ENCODE measurements around the gene CARMIL1. TPM values are rescaled to one million over a fixed set of nuclear protein-coding genes. Genes with fewer than 3 reads are reported as not detected.

Gene CARMIL1
- total RNA-seq, 1 experiment from 2014 or later, result 23.6 TPM

DNA sequence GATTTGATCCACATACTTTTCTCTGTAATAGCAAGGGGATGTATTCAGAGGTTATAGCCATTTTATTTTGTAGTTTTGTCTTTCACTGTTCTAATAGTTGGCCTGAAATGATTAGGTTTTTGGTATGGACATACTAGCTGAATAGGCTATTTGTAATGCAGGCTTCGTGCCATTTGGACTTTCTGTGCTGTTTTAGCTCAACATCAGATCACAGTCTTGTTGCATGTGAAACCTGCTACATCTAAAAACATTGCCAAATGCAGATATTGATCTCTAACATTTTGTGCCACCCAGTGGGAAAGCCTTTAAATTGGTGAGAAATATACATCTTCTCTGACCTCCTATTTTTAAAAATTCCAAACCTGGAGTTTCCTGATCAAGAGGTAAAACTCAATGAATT lies 215.3 kb downstream of the CARMIL1 start:
- no peaks in the 10 kb centered on the region for H3K23me2 ChIP-seq (ENCODE audit: insufficient read length, low read depth, low read length, poor library complexity, severe bottlenecking)
- H3K4me1 ChIP-seq (ENCODE audit: insufficient read depth, low read length), result no peaks in the 10 kb centered on the region
- no peak overlapping the region for H3K4ac ChIP-seq (ENCODE audit: low read depth, low read length)
- no peak overlapping the region for H2BK15ac ChIP-seq (ENCODE audit: low read depth, low read length)
- H3K18ac ChIP-seq (ENCODE audit: insufficient read length, low read depth, low read length), result no peak overlapping the region
- H3K14ac ChIP-seq (ENCODE audit: insufficient read depth, low read length), result no peak overlapping the region
- H3K27me3 ChIP-seq (ENCODE audit: insufficient read depth, low read length), result no peaks in the 10 kb centered on the region
- H3K79me1 ChIP-seq (ENCODE audit: insufficient read depth, low read depth, low read length, poor library complexity, severe bottlenecking), result no peaks in the 10 kb centered on the region
- TF ChIP-seq, protein P1, sequence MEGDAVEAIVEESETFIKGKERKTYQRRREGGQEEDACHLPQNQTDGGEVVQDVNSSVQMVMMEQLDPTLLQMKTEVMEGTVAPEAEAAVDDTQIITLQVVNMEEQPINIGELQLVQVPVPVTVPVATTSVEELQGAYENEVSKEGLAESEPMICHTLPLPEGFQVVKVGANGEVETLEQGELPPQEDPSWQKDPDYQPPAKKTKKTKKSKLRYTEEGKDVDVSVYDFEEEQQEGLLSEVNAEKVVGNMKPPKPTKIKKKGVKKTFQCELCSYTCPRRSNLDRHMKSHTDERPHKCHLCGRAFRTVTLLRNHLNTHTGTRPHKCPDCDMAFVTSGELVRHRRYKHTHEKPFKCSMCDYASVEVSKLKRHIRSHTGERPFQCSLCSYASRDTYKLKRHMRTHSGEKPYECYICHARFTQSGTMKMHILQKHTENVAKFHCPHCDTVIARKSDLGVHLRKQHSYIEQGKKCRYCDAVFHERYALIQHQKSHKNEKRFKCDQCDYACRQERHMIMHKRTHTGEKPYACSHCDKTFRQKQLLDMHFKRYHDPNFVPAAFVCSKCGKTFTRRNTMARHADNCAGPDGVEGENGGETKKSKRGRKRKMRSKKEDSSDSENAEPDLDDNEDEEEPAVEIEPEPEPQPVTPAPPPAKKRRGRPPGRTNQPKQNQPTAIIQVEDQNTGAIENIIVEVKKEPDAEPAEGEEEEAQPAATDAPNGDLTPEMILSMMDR (conservative IDR thresholded peaks at IDR 0.05), result no peak
- no peaks in the 10 kb centered on the region for H3K9me3 ChIP-seq (ENCODE audit: control insufficient read depth, low read depth, low read length)
- H3K27ac ChIP-seq (ENCODE audit: insufficient read length, low read depth, low read length), result no peak overlapping the region
- H2AK5ac ChIP-seq (ENCODE audit: insufficient read length, low read length), result no peak overlapping the region
- H3K56ac ChIP-seq (ENCODE audit: insufficient read length, low read depth, low read length), result no peak overlapping the region
- no peak overlapping the region for H4K8ac ChIP-seq (replicated peaks; ENCODE audit: insufficient read length, low read depth, low read length)
- no peak overlapping the region for H3K9ac ChIP-seq (ENCODE audit: extremely low read depth, insufficient read length, low read length)
- Mint-ChIP-seq H3K4me1 (peaks cover 21 to 24% of the 10 kb centered on the region in 2 experiments), H3K4me3 (no peak overlapping the region), H3K27me3 (ENCODE audit: low read depth) (no peaks in the 10 kb centered on the region), H3K9me3 (no peaks in the 10 kb centered on the region), H3K27ac (no peak overlapping the region), H3K36me3 (ENCODE audit: insufficient read depth in 1 of 3, low read depth in 3 of 3) (peaks cover 0 to 3% (median 0%) of the 10 kb centered on the region in 3 experiments; a peak in 2 of 7 replicates)
- H4K20me1 ChIP-seq (ENCODE audit: control insufficient read depth, insufficient read depth, insufficient read length), result no peaks in the 10 kb centered on the region
- H2AFZ ChIP-seq (ENCODE audit: low read length), result no peak overlapping the region
- DNase-seq, result no peak
- no peak overlapping the region for H3K23ac ChIP-seq (ENCODE audit: insufficient read length, low read depth, low read length)
- no peak overlapping the region for H2BK12ac ChIP-seq (ENCODE audit: insufficient read length, low read depth, low read length)
- H3T11ph ChIP-seq (ENCODE audit: low read length), result no peak overlapping the region
- no peak overlapping the region for H4K5ac ChIP-seq (ENCODE audit: insufficient read length, low read depth, low read length)
- H3K79me2 ChIP-seq (ENCODE audit: insufficient read depth, low read length), result no peaks in the 10 kb centered on the region
- no peak overlapping the region for H2BK120ac ChIP-seq (ENCODE audit: low read depth, low read length, poor library complexity, severe bottlenecking)
- H2BK5ac ChIP-seq (ENCODE audit: insufficient read length, low read length), result no peak overlapping the region
- no peak overlapping the region for H2BK20ac ChIP-seq (ENCODE audit: low read depth, low read length, poor library complexity, severe bottlenecking)
- H4K91ac ChIP-seq (ENCODE audit: insufficient read length, low read depth, low read length), result no peak overlapping the region
- no CpG with 5 or more reads among the region's 1 CpG for WGBS (ENCODE audit: extremely low coverage, insufficient read length, low lambda C conversion rate)
- no peak overlapping the region for H3K4me2 ChIP-seq (ENCODE audit: insufficient read depth, insufficient read length, low read length)

Data from H9 (cell line).